GM18517 (cell line): ENCODE data around the gene PHC2.

ENCODE experiments used
- ATAC-seq: cut with Tn5 transposase; IDR thresholded peaks from one replicate; pipeline ENCODE4 v1.9.1; 2021; ENCODE audit warnings: mild to moderate bottlenecking, moderate library complexity; ENCODE audit not compliant: unreplicated experiment

The PHC2 gene

GRCh38 chr1:33337441-33337840 is 93.5 kb downstream of the PHC2 start:
- ATAC-seq: no peak

GRCh38 chr1:33336580-33336979 is 94.3 kb downstream of the PHC2 start:
- no peak for ATAC-seq

- ATAC-seq: no peak
These were observed 95.9 kb downstream of the PHC2 start for GRCh38 chr1:33335020-33335419.

GRCh38 chr1:33334081-33334552 is 96.8 kb downstream of the PHC2 start:
- ATAC-seq: no peak

- ATAC-seq: no peak
These were observed 98.0 kb downstream of the PHC2 start for GRCh38 chr1:33332881-33333280.

GRCh38 chr1:33332357-33332789 is 98.5 kb downstream of the PHC2 start:
- ATAC-seq: no peak

- no peak for ATAC-seq
These were observed 99.2 kb downstream of the PHC2 start for GRCh38 chr1:33331444-33332356.

GRCh38 chr1:33330906-33331305 is 100.0 kb downstream of the PHC2 start:
- no peak for ATAC-seq

- ATAC-seq: no peak
These were observed 100.5 kb downstream of the PHC2 start for GRCh38 chr1:33330361-33330890.

- ATAC-seq: no peak
These were observed 101.1 kb downstream of the PHC2 start for GRCh38 chr1:33329600-33330305.

- no peak for ATAC-seq
These were observed 102.1 kb downstream of the PHC2 start for GRCh38 chr1:33328817-33329216.

GRCh38 chr1:33327587-33328325 is 103.1 kb downstream of the PHC2 start:
- no peak for ATAC-seq

GRCh38 chr1:33326785-33327184 is 104.1 kb downstream of the PHC2 start:
- ATAC-seq: no peak

GRCh38 chr1:33324677-33325575 is 106.0 kb downstream of the PHC2 start:
- no peak for ATAC-seq

- no peak for ATAC-seq
These were observed 107.0 kb downstream of the PHC2 start for GRCh38 chr1:33323663-33324477.

GRCh38 chr1:33322870-33323585 is 107.9 kb downstream of the PHC2 start:
- no peak for ATAC-seq

- ATAC-seq: no peak
These were observed 108.8 kb downstream of the PHC2 start for GRCh38 chr1:33322109-33322508.

- ATAC-seq: no peak
These were observed 109.7 kb downstream of the PHC2 start for GRCh38 chr1:33321178-33321577.
